Non-pigmented ciliary epithelial cell (primary cell): ENCODE data around the gene MYEF2.

ENCODE experiments used
- DNase-seq: peaks from one replicate; pipeline ENCODE4 v3.0.0-alpha.2; 2010; ENCODE audit warnings: low read depth

Gene MYEF2

DNA sequence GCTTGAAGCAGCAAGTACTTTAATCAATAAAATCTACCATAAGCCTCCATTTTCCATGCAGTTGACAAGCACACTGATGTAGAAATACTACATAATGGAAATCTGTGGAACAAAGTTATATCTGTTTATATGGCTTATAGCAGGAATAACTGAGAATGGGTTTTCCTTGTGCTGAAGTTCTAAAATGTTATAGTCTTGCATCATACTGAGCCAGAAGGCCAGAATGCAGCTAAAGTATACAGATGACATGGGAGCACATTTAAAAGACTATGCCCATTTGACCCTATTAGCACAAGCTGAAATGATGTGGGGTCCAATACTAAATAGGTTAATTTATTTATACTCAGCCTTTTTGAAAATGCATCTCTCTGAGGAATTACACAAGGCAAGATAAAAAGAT is 32.2 kb downstream of the MYEF2 start:
- DNase-seq, result no peak

DNA sequence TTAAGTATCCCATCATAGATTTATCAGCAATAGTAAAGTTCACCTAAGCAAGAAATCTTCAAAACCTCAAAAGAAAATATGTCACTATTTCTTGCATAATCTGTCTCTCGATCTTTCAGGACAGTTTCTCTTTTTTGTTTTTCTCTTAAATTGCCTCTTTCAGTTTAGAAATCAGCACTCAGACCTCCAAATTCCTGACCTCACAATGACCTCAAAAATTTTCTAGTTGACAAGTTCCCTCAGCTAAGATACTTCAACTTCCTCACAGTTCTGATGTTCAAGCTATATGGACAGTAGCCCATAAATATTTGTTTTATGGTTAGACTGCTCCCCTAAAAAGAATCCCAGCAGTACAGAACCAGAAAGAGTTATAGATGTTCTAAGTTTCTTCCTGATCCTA is 33.2 kb downstream of the MYEF2 start:
- DNase-seq, result no peak

DNA sequence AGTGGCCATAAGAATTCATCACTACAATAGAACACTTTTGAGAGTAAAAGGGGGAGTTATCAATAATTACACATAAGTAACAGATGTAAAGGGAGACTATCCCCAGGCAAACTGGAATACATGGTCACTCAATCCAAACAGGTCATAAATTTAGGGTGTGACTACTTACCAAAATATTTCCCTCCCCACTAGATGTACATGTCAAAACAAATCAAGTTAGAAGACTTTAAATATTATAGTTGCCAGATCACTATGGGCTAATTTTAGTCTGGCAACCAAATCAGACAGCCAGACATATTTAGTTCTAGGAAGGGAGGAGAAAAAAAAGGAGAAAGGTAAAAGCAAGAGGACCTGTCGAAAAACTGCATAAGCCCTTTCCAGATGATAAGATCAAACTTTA is 34.2 kb downstream of the MYEF2 start:
- no peak for DNase-seq

DNA sequence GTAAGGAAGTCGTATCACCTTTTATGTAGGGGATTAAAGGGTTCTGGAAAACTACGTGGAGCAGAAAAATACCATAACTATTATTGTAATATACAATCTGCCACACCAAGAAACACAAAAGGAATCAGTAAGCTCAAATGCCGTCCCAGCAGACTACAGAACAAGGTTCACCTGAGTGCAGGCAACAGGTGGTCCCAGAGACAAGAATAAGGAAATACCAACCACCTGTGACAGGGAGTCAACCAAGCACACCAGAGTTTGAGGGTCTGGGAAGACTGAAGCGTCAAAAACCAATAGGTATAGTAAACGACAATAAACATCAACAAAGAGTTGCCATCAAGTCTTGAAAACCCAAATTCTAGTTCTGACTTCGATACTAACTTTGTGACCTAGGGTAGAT is 45.2 kb downstream of the MYEF2 start:
- no peak for DNase-seq

DNA sequence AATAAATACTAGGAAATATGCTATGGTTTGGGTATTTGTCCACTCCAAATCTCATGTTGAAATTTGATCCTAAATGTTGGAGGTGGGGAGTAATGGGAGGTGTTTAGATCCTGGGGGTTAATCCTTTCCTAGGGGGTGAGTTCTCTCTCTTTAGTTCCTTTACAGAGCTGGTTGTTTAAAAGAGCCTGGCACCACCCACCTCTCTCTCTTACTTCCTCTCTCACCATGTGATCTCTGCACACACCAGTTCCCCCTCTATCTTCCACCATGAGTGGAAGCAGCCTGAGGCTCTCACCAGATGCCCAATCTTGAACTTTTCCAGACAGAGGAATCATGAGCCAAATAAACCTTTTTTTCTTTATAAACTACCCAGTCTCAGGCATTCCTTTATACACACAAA is 46.8 kb downstream of the MYEF2 start:
- DNase-seq, result no peak

DNA sequence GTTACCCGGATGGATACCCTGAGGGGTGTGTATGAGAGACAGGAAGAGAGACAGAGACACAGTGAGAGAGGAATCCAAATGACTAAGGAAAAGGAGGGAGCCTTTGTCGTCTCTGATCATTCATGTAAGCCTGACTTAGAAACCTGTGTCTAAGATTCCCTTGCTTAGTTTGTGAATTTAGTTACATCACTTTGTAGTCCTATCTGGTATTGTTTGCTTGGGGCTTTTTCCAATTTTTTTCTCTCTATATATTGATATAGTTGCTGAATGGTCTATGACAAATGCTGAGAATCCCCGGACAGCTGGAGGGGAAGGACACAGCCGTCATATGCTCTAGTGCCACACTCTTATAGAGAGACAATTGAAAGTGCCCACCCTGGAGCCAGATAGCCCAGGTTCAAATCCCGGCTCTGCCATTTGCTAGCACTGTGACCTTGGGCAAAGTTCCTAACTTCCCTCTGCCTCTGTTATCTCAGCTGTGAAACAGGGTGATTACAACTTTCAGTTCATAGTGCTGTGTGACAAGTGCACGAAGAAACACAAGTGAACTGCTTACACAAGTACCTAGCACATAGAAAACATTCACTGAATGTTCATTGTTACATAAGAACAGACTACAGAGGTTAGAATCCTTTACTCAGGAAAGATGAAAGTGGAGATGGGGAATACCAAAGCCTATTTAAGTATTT is 51.3 kb downstream of the MYEF2 start:
- no peak for DNase-seq

DNA sequence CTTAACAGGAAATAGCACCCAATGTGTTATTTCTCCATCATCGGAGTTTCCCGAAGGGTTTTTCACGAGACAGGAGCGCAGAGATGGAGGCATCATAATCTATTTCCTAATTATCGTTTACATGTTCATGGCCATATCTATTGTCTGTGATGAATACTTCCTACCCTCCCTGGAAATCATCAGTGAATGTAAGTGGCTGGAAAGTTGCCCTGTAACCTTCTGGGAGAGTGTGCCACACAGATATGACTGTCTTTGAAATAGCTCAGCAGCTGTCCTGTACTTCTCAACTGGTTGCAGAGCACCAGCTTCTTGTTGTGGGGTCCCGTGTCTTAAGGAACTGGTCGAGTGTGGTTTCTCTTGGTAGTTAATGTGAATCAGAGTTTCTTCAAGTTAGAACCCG is 56.2 kb downstream of the MYEF2 start:
- DNase-seq, result no peak

DNA sequence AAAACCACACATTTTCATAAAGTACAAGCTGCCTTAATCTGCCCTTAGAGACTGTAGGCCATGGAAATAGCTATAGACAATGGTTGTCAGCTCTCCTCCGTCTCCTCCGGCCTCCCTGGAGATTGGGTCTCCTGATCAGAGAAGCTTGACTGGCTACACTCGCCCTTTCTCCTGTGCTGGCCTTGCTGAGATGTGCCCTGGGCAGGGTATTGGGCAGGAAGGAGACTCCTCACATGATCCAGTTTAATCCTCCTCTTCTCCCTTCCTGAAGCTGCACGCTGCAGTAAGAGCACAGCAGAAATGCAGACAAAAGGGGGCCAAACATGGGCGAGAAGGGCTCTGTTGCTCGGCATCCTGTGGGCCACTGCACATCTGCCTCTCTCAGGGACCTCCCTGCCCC is 57.4 kb downstream of the MYEF2 start, which contains the start of gene SLC24A5:
Gene SLC24A5, plus strand, starts transcription at position 246 of the 400 bp plus-strand sequence. Its CDS starts 55 bp downstream, at position 301.
- no peak for DNase-seq

DNA sequence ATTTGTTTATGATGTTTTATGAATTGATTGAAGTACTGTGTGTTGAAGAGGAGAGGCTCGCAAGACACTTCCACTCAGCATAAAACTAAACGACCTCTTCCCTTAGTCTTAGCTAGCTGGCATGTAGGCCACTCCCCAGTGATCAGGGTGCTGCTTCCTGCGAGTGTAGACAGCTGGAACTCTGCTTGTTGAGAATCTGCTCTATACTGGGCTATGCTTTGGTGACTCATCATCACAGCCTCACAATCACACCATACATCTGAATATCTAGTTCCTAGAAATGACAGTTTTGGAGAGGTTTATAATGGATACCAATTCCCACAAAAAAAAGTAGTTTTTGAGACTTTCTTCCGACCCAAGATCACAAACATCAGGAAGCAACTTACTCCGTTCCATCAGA is 58.8 kb downstream of the MYEF2 start:
- no peak for DNase-seq

DNA sequence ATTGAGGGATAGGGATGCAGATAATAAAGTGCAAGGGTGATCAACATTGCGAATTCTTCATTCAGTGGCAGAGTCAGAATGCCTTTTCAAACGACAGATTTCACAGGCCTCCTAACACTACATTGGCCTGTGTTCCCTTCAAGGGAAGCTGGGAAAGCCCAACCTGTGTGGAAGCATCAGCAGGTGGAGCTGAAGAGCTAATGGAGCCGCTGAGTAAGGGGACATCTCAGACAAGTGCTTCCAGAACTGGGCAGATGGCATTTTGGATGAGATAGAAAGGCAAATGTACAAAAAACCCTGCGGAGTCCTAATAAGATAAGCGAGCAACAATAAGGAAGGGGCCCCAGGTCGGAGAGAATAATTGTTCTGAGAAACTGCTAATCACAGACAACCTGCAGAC is 65.9 kb downstream of the MYEF2 start:
- no peak for DNase-seq

DNA sequence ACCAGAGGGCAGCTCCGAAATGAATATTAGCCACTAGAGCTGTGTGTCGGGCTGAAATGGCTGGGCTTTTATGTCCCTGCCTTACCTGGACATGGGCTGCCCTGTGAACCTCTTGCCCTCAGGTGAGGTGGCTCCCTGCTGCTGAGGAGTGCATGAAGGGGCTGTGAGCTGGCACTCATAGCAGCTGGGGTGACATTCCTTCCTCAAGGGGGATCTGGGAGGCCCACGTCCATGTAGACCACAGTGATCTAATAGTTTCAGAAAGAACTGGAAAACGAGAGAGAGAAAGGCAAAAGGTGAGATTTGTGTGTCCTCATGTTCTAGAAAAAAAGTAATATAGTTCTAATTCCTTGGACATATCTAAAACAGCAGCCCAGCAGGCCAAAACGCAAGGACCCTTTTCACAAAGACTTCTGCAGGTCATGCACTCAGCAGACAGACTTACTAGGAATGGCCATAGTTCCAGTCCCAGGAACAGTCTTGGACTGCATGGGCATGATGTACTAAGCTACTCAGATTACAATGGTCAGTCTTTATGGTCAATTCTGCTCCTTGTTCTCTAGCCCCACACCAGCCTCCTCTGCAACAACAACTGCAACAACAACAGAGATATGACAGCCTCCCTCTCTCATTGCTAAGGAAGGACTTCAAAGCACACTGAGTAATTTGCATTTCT is 68.1 kb downstream of the MYEF2 start:
- DNase-seq, result no peak

DNA sequence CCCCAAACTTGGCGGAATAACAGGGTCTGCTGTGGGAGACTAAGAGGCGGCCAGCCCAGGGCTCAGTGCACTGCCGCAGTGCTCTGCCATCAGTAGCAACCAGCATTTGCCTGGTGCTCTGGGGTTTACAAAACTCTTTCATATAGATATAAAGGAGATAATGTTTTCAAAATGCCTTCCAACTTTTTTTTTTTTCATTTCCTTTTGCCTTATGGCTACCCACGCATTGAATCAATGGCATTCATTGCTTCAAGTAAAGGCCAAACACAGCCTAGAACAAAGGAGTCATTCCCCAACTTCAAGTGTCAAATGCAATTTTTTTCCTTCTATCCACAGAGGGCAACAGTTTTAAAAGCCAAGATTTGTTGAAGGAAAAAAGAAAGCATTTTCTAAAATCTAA is 68.9 kb downstream of the MYEF2 start:
- no peak for DNase-seq

DNA sequence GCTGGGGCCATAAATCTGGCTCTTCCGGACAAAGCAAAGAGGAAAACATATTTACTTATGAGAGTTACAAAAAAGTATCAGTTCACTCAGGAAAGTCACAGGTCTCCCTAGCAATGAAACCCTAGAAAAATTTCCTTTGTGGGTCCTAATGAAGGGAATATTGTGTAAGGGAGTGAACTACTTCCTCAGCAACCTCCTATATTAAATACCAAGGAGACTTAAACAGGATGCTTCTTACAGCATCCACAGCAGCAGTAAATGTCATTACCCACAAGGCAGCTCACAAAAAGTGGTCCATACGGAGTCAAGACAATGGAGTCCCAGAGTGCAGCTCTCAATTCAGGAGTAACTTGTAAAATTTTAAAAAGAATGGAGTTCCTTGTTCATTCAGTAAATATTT is 72.2 kb downstream of the MYEF2 start:
- no peak for DNase-seq

DNA sequence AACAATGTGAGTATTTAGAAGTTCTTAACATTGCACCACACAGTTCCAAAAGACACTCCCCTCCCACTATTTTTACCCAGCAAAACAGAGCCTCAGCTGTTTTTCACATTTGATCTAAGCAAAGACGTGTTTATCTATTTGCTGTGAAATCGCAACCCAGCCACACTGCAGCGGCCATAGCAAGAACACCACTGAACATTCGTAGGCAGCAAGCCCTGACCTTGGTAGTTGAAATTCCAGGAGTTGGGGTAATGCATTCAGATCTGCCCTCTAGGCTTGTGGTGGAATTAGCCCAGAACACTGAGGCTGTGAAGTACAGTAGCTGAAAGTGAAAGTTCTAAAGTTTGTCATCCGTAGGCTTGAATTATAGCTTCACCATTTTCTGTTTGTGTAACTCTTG is 74.4 kb downstream of the MYEF2 start:
- no peak for DNase-seq

DNA sequence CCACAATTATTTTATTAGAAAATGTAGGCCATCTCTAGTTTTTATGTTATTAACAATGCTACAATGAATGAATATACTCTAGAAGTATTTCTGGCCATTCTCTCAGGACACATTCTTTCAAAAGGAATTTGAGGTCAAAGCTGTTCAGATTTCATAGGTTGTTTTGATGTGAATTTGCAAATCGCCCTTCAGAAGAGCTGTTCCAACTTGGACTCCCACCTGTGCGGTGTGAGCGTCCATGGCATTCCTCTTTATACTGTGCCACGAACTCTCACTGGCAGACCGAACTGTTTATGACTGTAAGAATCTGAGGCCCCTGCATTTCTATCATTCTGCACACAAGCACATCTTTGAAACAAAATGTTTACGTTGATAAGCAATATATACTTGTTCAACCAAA is 75.9 kb downstream of the MYEF2 start:
- DNase-seq, result no peak

DNA sequence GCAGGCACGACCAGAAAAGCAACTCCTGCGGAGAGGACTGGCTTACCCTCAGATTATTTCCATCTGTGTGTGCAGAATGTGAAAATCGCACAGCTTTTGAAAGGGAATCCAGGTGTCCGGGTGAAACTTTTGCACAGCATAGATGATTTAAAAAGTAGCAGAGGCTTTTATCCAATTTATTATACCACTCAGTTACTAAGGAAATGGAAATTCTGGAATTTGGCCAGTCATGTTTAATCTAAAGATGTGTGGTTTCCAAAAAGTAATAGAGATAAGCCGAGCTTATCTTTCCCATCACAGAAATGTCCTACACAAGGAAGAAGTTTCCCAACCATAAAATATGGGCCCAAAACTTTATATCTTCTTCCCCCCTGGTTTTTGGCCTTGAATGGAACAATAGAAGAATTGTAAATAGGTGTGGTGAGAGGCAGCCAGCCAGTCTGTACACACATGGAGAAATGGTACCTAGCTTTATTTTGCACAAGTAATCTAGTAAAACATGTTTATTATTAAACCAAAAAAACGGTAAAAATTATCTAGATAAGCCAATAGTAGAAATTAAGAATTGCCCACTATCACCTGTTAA is 76.6 kb downstream of the MYEF2 start:
- DNase-seq, result no peak

DNA sequence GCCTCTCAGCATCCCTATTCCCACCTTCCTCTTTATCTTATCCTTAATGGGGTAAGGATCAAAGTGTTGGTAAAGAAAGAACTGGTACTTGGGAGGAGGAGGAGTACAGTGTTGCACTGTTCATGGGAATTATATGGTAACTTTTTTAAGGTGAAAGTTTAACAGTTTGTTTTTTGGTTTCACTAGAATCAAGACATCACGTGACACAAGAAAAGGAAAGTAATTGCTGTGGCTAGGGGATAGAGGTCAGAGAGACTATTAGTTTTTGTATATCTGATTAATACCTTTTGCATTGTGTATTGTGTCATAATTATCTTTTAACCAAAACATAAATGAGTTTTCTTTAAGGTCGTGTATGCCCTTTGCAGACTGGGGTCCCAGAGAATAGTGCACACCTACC is 80.8 kb downstream of the MYEF2 start:
- DNase-seq, result no peak

DNA sequence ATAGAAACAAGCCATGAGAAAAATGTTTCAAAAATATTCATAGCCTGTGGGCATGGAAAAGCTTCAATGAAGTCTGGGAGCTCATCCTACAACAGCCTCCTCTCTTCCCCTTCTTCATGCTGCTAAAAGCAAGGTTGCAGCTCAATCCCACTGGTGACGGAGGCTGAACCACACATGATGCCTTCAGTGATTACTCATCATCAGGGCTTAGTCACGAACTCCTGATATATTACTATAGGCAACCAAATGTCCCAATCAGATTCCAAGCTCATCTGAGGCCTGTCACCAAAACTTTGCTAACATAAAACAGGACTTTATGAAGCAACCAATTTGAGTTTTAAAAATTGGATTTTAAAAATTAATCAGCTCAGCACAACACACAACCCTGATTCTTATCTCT is 81.3 kb downstream of the MYEF2 start:
- peak; percentile 75 for DNase-seq

DNA sequence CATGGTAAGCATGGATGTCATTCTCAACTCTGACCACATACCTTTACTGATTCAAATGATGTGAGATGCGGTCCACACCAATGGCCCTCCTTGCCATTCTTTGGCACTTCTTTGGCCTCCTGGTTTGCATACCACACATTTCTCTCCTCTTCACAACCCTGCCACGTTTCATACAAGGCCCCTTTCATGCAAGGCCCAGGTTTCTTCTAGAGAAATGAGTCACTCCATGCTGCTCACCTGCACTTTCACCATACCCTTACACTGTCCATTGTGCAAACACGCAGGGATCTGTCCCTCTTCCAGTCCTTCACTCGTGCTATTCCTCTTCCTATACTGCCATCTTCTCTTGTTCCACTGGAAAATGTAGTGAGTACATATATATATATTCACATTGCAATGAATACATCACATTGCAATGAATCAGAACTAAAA is 81.7 kb downstream of the MYEF2 start:
- no peak for DNase-seq

DNA sequence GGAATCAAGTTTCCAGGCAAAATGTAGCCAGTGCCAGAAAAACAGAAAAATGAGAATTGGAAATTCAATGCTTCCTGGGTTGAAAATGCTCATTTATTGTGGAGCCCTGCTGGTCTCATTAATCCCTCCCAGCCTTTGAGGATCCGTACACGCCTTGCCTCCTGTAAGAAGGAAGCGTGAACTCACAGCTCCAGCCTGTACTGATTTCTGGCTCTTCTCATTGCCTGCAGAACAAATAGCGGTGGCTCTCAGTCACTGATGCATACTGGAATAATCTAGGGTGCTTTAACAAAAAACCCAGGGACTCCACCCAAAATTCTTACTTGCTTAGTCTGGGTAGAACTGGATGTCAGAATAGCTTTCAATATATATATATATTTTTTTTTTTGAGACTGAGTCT is 86.6 kb downstream of the MYEF2 start:
- DNase-seq, result no peak

DNA sequence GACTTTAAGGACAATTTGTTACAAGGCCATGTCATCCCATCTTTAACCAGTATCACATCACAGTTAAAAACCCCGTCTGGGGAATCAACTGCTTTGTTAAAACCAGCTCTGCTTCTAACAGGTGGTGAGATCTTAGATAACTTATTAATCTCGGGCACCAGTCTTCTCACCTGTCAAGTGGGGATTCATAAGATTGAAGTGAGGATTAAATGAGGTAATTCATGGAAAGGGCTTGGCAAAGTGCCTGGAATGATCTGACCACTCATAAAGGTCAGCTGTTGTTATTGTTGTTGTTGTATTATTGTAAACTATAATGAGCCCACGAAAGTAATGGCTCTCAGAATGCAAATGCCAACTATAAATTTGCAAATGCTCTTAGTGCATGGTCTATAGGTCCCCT is 87.4 kb downstream of the MYEF2 start:
- DNase-seq, result no peak

DNA sequence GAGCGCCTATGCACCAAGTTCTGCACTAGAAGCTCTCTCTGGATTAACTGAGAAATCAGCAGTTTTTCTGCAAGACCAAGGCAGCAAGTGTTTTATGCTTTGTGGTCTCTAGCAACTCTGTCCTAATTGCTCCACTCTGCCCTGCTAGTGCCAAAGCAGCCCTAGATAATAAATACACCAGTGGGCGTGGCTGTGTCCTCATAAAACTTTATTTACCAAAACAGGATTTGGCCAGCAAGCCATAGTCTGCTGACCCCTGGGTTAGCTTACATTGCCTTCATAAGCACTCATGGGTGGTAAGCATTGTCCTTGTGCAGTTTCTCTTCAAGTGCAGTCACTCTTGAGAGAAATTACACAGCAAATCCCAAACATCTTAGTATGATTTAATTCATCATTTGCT is 88.0 kb downstream of the MYEF2 start:
- DNase-seq, result no peak

DNA sequence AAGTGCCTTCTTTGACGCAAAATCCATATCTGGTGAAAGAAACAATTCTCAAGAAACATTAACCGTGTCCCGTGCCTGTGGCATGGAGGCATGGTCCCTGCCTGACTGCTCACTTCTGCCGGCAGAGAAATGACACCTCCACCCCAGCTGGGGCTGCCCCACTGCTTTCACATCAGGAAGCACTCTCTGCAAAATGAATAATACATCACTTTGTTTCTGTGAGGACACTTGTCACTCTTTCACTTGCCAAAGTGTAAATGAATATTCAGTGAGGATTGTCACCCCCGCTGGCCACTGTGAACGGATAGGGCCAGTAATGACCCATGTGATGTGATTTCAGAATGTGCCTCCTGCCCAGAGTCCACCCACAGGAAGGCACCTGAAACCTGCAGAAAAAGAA is 88.4 kb downstream of the MYEF2 start:
- DNase-seq, result no peak

DNA sequence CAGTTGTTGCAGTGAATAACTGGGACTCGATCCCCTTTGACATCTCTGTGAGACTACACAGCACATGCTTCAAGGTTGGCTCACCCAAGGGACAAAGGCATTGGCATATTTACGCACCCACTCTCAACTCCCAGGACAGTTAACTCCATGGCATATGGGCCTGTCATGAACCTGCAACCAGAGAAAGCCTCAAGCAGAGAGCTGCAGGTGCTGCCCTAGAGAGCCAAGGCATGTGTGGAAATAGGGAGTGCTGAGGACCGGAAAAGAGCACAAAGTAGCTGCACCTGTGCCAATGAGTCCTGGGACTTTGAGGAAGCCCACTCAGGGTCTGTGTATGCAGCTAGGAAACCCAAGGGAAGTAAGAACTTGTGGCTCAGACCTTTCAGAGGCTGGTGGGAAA is 90.3 kb downstream of the MYEF2 start:
- DNase-seq, result no peak
